GM18498 (cell line): ENCODE measurements around the gene METTL13.

Source experiments
- ATAC-seq: cut with Tn5 transposase; IDR thresholded peaks from one replicate; pipeline ENCODE4 v1.9.1; 2021; ENCODE audit warnings: mild to moderate bottlenecking, moderate library complexity; ENCODE audit not compliant: unreplicated experiment

Gene METTL13

DNA sequence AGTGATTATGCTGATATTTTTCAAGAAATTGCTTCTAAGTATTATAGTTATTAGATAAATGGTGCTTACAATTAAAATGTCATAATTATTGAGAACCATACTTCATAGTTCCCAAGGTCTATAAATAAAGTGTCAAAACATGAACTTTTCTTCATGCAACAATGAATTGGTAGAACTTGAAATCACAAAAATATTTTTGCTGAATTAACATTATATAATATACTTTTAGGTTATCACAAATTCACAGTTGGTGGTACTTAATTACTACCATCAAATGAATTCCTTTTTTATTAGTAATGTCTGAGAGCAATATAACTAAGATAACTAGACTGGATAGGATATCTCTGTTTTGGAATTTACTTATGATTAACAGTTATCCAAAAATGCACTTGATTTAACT is 64.5 kb downstream of the METTL13 start:
- no peak for ATAC-seq
